Endothelial cell of umbilical vein (primary cell): Measurements from ENCODE around the gene C16orf87. TPM values are rescaled to one million over a fixed set of nuclear protein-coding genes. Genes with fewer than 3 reads are reported as not detected.

Experiments used
- BruUV-seq: library from RNA; stranded (reverse); fragments of 400-500 nt; replicated peaks from 2 replicates; lab custom pipeline; 2021; lab: Mats Ljungman, UMichigan
- CTCF ChIA-PET: fragments of 300-600, 350-600 bp; sonication (Branson Sonifier 250); formaldehyde crosslinking; loops from one replicate; lab custom pipeline; 2021; ENCODE audit warnings: antibody characterized with exemption, inconsistent platforms; lab: Charles Lee
- POLR2A ChIA-PET: fragments of 300-600, 350-600 bp; sonication (Branson Sonifier 250); formaldehyde crosslinking; loops from one replicate; lab custom pipeline; 2021; ENCODE audit warnings: antibody characterized with exemption, inconsistent platforms; lab: Charles Lee
- DNase-seq: peaks from one replicate; pipeline ENCODE4 v3.0.0-alpha.2; 2011; ENCODE audit warnings: low read depth, low spot score
- FAIRE-seq: peaks from 2 replicates; lab custom pipeline; 2011; peaks lifted over from hg19 to GRCh38; lab: Jason Lieb, UNC
- H2AFZ ChIP-seq: 2 replicates; pipeline ENCODE4 v1.6.0; 2012; ENCODE audit warnings: low read depth, low read length, control low read depth, inconsistent platforms
- H3K27ac ChIP-seq: 2 replicates; pipeline ENCODE4 v1.5.1; 2011; ENCODE audit warnings: low read depth, mild to moderate bottlenecking, control low read depth, low read length, moderate library complexity; ENCODE audit not compliant: insufficient read depth
- H3K27me3 ChIP-seq, 2 experiments: 2 replicates each; pipeline versions ENCODE4 v1.6.0 to v1.6.1; 2011; ENCODE audit warnings: low read length in 2 of 2, mixed read lengths in 1 of 2; ENCODE audit not compliant: control insufficient read depth in 2 of 2, insufficient read depth in 2 of 2
- H3K36me3 ChIP-seq, 2 experiments: 2 replicates in 1 of 2; 3 replicates in 1 of 2; pipeline ENCODE4 v1.5.1; 2011; ENCODE audit warnings: low read length in 2 of 2, mild to moderate bottlenecking in 1 of 2, moderate library complexity in 1 of 2; ENCODE audit not compliant: control insufficient read depth in 2 of 2, insufficient read depth in 2 of 2; ENCODE audit errors: extremely low read depth in 1 of 2
- H3K4me1 ChIP-seq: 3 replicates; pipeline ENCODE4 v1.5.1; 2011; ENCODE audit warnings: mild to moderate bottlenecking, low read length; ENCODE audit not compliant: control insufficient read depth, insufficient read depth; ENCODE audit errors: extremely low read depth
- H3K4me2 ChIP-seq: 2 replicates; pipeline ENCODE4 v1.6.1; 2011; ENCODE audit warnings: low read length, control low read depth, mixed read lengths; ENCODE audit not compliant: insufficient read depth
- H3K4me3 ChIP-seq, 3 experiments: fragments of 200-600 bp in 1 of 3; sonication (generic), shearing (Covaris generic) in 1 of 3; replicated peaks in 1 of 3; 2 replicates each; pipeline ENCODE4 v1.5.1; 2011 to 2016; ENCODE audit warnings: control low read depth in 3 of 3, low read length in 3 of 3, mild to moderate bottlenecking in 2 of 3, inconsistent platforms in 1 of 3, low read depth in 1 of 3, moderate library complexity in 1 of 3; ENCODE audit not compliant: insufficient read depth in 1 of 3
- H3K79me2 ChIP-seq: 2 replicates; pipeline ENCODE4 v1.6.0; 2012; ENCODE audit warnings: low read length, inconsistent platforms; ENCODE audit not compliant: control insufficient read depth, insufficient read depth
- H3K9ac ChIP-seq: replicated peaks from 2 replicates; pipeline ENCODE3; 2011; ENCODE audit warnings: low read length, control low read depth; ENCODE audit not compliant: insufficient read depth; ENCODE audit errors: extremely low read depth
- H3K9me1 ChIP-seq: replicated peaks from 3 replicates; pipeline ENCODE4 v1.6.0; 2011; ENCODE audit warnings: mild to moderate bottlenecking, low read length; ENCODE audit not compliant: control insufficient read depth, insufficient read depth; ENCODE audit errors: extremely low read depth
- H3K9me3 ChIP-seq: replicated peaks from 2 replicates; pipeline ENCODE4 v1.5.1; 2012; ENCODE audit warnings: low read length, inconsistent platforms; ENCODE audit not compliant: control insufficient read depth, insufficient read depth
- H4K20me1 ChIP-seq: replicated peaks from 2 replicates; pipeline ENCODE3; 2011; ENCODE audit warnings: mild to moderate bottlenecking, low read length; ENCODE audit not compliant: control insufficient read depth, insufficient read depth; ENCODE audit errors: extremely low read depth
- CTCF ChIP-seq, 2 donors: IDR thresholded peaks; 1 replicate in 1 of 2; 2 replicates in 1 of 2; pipeline ENCODE4 v1.5.1; 2011; ENCODE audit warnings: low read length in 2 of 2, mild to moderate bottlenecking in 2 of 2, moderate library complexity in 2 of 2, control low read depth in 1 of 2, inconsistent platforms in 1 of 2, low read depth in 1 of 2; ENCODE audit not compliant: insufficient read depth in 1 of 2; ENCODE audit errors: extremely low read depth in 1 of 2
- EZH2 ChIP-seq: IDR thresholded peaks from 2 replicates; pipeline ENCODE4 v1.6.1; 2012; ENCODE audit warnings: borderline replicate concordance, low read depth, mild to moderate bottlenecking, moderate library complexity, low read length, inconsistent platforms; ENCODE audit not compliant: severe bottlenecking
- FOS ChIP-seq: IDR thresholded peaks from 2 replicates; pipeline ENCODE4 v1.6.1; 2011; ENCODE audit warnings: mild to moderate bottlenecking, low read length, moderate library complexity, borderline replicate concordance; ENCODE audit not compliant: insufficient read depth
- GATA2 ChIP-seq: IDR thresholded peaks from 2 replicates; pipeline ENCODE4 v1.7.0; 2011; ENCODE audit warnings: low read depth, mild to moderate bottlenecking, moderate library complexity, mixed read lengths, low read length; ENCODE audit not compliant: insufficient read length, insufficient read depth
- JUN ChIP-seq: IDR thresholded peaks from 2 replicates; pipeline ENCODE4 v1.6.1; 2011; ENCODE audit warnings: borderline replicate concordance, low read depth; ENCODE audit not compliant: insufficient read length, insufficient read depth
- MAX ChIP-seq: IDR thresholded peaks from 2 replicates; pipeline ENCODE4 v1.6.1; 2011; ENCODE audit not compliant: insufficient read depth, insufficient read length
- MYC ChIP-seq: IDR thresholded peaks from one replicate; pipeline ENCODE4 v1.6.1; 2011; ENCODE audit warnings: mild to moderate bottlenecking, low read depth, low read length
- POLR2A ChIP-seq: IDR thresholded peaks from 2 replicates; pipeline ENCODE4 v1.6.1; 2012; ENCODE audit warnings: low read depth, mild to moderate bottlenecking, control low read depth, low read length
- POLR2AphosphoS5 ChIP-seq: IDR thresholded peaks from 2 replicates; pipeline ENCODE4 v1.6.1; 2012; ENCODE audit warnings: low read depth, mild to moderate bottlenecking, control low read depth, low read length, moderate library complexity; ENCODE audit not compliant: insufficient read depth
- dilution Hi-C: fragments of 300-500 bp; cut with MboI; formaldehyde crosslinking; loops from one replicate; pipeline ENCODE4 v1.15.0; 2019; ENCODE audit warnings: low sequenced_read_pairs; ENCODE audit not compliant: extremely low pct_ligation_motif_present
- intact Hi-C: fragments of 100-400 bp; cut with micrococcal nuclease; formaldehyde crosslinking; loops from one replicate; pipeline ENCODE4 v1.10.0; 2022
- polyA plus RNA-seq, 4 experiments: library from polyadenylated mRNA; depleted of rRNA in 3 of 4; stranded (reverse) in 3 of 4; unstranded in 1 of 4; fragments of >200 nt; gene quantifications; 2 replicates each; pipeline versions ENCODE4 v1.2.1 to v1.2.3, GENCODE V29; 2011 to 2012; ENCODE audit warnings: missing spikeins in 1 of 4
- total RNA-seq: library from RNA; stranded (reverse); gene quantifications from 2 replicates; pipeline ENCODE4 v1.2.3, GENCODE V29; 2021

The C16orf87 gene
- total and polyA plus RNA-seq, 2 donors (not counting 3 experiments of a cell fraction or from before 2014, with no cell fraction given): 2.4 to 8.5 TPM

- ChIA-PET CTCF (interaction anchor here (1.2 to 1.7 kb wide), 3 partner anchors 9 to 13 kb away, joined by 3 to 4 read pairs (median 3); no protein-coding TSS in a partner anchor), POLR2A (no interaction called here)
- Histone ChIP-seq H3K9me1 (no peaks in the 10 kb centered on the region), H3K9ac (no peak overlapping the region), H3K4me2 (no peak overlapping the region), H3K79me2 (no peaks in the 10 kb centered on the region), H2AFZ (no peak overlapping the region), H3K4me1 (no peaks in the 10 kb centered on the region), H3K4me3 (no peak overlapping the region), H3K27me3 (no peaks in the 10 kb centered on the region), H3K27ac (no peak overlapping the region), H3K36me3 (peaks cover 0 to 1% of the 10 kb centered on the region in 2 experiments), H3K9me3 (no peaks in the 10 kb centered on the region), H4K20me1 (no peaks in the 10 kb centered on the region)
- intact Hi-C loops: no loop called here
- BruUV-seq: no TSS peak
- no peak for FAIRE-seq
- TF ChIP-seq POLR2AphosphoS5 (no peak), MYC (no peak), MAX (no peak), EZH2 (no peak), GATA2 (no peak), JUN (no peak), POLR2A (no peak), CTCF (IDR thresholded peaks at IDR 0.05; ENCODE audit: extremely low read depth in 1 of 2, insufficient read depth in 1 of 2, low read depth in 1 of 2, low read length in 2 of 2) (no peak), FOS (no peak)
- no peak for DNase-seq
- dilution Hi-C loops: no loop called here
These were observed 33.5 kb downstream of the C16orf87 start for GRCh38 chr16:46797501-46797900.
